ENCODE data around the gene C10orf90.

- no peak for TF ChIP-seq POLR2A (IDR thresholded peaks at IDR 0.05)
- no peak for TF ChIP-seq CTCF (IDR thresholded peaks at IDR 0.05)
- TF ChIP-seq EP300 (IDR thresholded peaks at IDR 0.05) = no peak
Measured at GRCh38 chr10:126640401-126640800, 30.1 kb downstream of the C10orf90 start.

All from ovary (tissue), 3 donors.